ENCODE measurements around the gene RAB30. TPM values are rescaled to one million over a fixed set of nuclear protein-coding genes. Genes with fewer than 3 reads are reported as not detected.

The RAB30 gene
- total RNA-seq, 4 donors from 2014 or later = 14.1 to 38.1 (median 24.4) TPM

GRCh38 chr11:82930229-82930628, 141.5 kb downstream of the RAB30 start:
- DNase-seq (ENCODE audit: low spot score in 2 of 2) = no peak
- TF ChIP-seq POLR2A (IDR thresholded peaks at IDR 0.05) (no peak), CTCF (IDR thresholded peaks at IDR 0.05) (no peak), EP300 (IDR thresholded peaks at IDR 0.05) (no peak), POLR2AphosphoS5 (IDR thresholded peaks at IDR 0.05) (no peak)
- no peaks in the 10 kb centered on the region for H3K4me1 ChIP-seq
- H3K27ac ChIP-seq = no peak overlapping the region
- H3K9me3 ChIP-seq = no peaks in the 10 kb centered on the region
- no peak overlapping the region for H3K4me3 ChIP-seq
- no peaks in the 10 kb centered on the region for H3K36me3 ChIP-seq
- WGBS = 91% methylated on average over 3 of the region's 3 CpGs
- no peaks in the 10 kb centered on the region for H3K27me3 ChIP-seq

GRCh38 chr11:82929121-82929520, 142.6 kb downstream of the RAB30 start:
- no peaks in the 10 kb centered on the region for H3K4me1 ChIP-seq
- DNase-seq (ENCODE audit: low spot score in 2 of 2) = no peak
- H3K27me3 ChIP-seq = no peaks in the 10 kb centered on the region
- no peak overlapping the region for H3K27ac ChIP-seq
- TF ChIP-seq POLR2AphosphoS5 (IDR thresholded peaks at IDR 0.05) (no peak), POLR2A (IDR thresholded peaks at IDR 0.05) (no peak), EP300 (IDR thresholded peaks at IDR 0.05) (no peak), CTCF (IDR thresholded peaks at IDR 0.05) (no peak)
- 98% methylated on average over 10 of the region's 10 CpGs for WGBS
- no peaks in the 10 kb centered on the region for H3K9me3 ChIP-seq
- H3K36me3 ChIP-seq = no peaks in the 10 kb centered on the region
- H3K4me3 ChIP-seq = no peak overlapping the region

- H3K4me1 ChIP-seq = no peaks in the 10 kb centered on the region
- DNase-seq (ENCODE audit: low spot score in 2 of 2) = no peak
- no peaks in the 10 kb centered on the region for H3K9me3 ChIP-seq
Measured at GRCh38 chr11:82927264-82927880, 144.3 kb downstream of the RAB30 start.

GRCh38 chr11:82924522-82925224, 147.0 kb downstream of the RAB30 start:
- Histone ChIP-seq H3K4me1 (no peaks in the 10 kb centered on the region), H3K9me3 (no peaks in the 10 kb centered on the region), H3K4me3 (no peak overlapping the region), H3K36me3 (no peaks in the 10 kb centered on the region), H3K27me3 (no peaks in the 10 kb centered on the region), H3K27ac (no peak overlapping the region)
- no peak for DNase-seq (ENCODE audit: low spot score in 2 of 2)
- TF ChIP-seq EP300 (IDR thresholded peaks at IDR 0.05) (no peak), POLR2A (IDR thresholded peaks at IDR 0.05) (no peak), CTCF (IDR thresholded peaks at IDR 0.05) (no peak), POLR2AphosphoS5 (IDR thresholded peaks at IDR 0.05) (no peak)
- 94% methylated on average over 5 of the region's 5 CpGs for whole genome bisulfite sequencing

More at GRCh38 chr11:82927264-82927880, 144.3 kb downstream of the RAB30 start:
- no peaks in the 10 kb centered on the region for H3K27me3 ChIP-seq
- no peaks in the 10 kb centered on the region for H3K36me3 ChIP-seq
- H3K27ac ChIP-seq = no peak overlapping the region
- no peak overlapping the region for H3K4me3 ChIP-seq
- TF ChIP-seq CTCF (IDR thresholded peaks at IDR 0.05) = peak; percentile 68 to 74
- TF ChIP-seq EP300 (IDR thresholded peaks at IDR 0.05) = no peak

Other genes with a start within 250 kb of the RAB30 start
- gene PRCP, start 171.5 kb downstream of the RAB30 start, total RNA-seq = 10 to 100 TPM; 36.0 to 50.9 (median 50.4) TPM
- 1 to 10 TPM; 1.5 to 5.7 (median 4.1) TPM for gene DDIAS, start 170.2 kb downstream of the RAB30 start, total RNA-seq
- gene PCF11, start 85.2 kb upstream of the RAB30 start, total RNA-seq = 100 to 1,000 TPM in 2 of 4 donors, 10 to 100 TPM in 2; 89.1 to 185 (median 117) TPM
- 10 to 100 TPM in 2 of 4 donors, 1 to 10 TPM in 2; 7.2 to 12.6 (median 10.5) TPM for gene ANKRD42, start 121.8 kb upstream of the RAB30 start, total RNA-seq
- 10 to 100 TPM; 20.6 to 34.1 (median 25.2) TPM for gene CCDC90B, start 214.5 kb upstream of the RAB30 start, total RNA-seq

Data from suprapubic skin (tissue), 4 donors.